Suprapubic skin (tissue), 4 donors: ENCODE data around the gene MRPL57. TPM values are rescaled to one million over a fixed set of nuclear protein-coding genes. Genes with fewer than 3 reads are reported as not detected.
A peak's percentile ranks its signal among the peaks of the same experiment; 100 is the strongest.
"Not testable (repeated sequence)": the region's sequence is repeated elsewhere in the genome, so short reads cannot be mapped to it uniquely, and the experiment has no call there.

Experiments used
- DNase-seq, 2 donors: peaks; one replicate each; pipeline ENCODE4 v3.0.0-alpha.2; 2019; ENCODE audit warnings: low spot score in 2 of 2
- H3K27ac ChIP-seq: fragments of 200-600 bp; sonication (generic); one replicate; pipeline ENCODE4 v1.5.1; 2019
- H3K27me3 ChIP-seq: fragments of 200-600 bp; sonication (generic); one replicate; pipeline ENCODE4 v1.5.1; 2019
- H3K36me3 ChIP-seq: fragments of 200-600 bp; sonication (generic); one replicate; pipeline ENCODE4 v1.5.1; 2019
- H3K4me1 ChIP-seq: fragments of 200-600 bp; sonication (generic); one replicate; pipeline ENCODE4 v1.5.1; 2019
- H3K4me3 ChIP-seq: fragments of 200-600 bp; sonication (generic); one replicate; pipeline ENCODE4 v1.5.1; 2019; ENCODE audit warnings: mild to moderate bottlenecking
- H3K9me3 ChIP-seq: fragments of 200-600 bp; sonication (generic); one replicate; pipeline ENCODE4 v1.5.1; 2019
- CTCF ChIP-seq, 2 donors: fragments of 200-600 bp in 1 of 2; fragments of 450-650 bp in 1 of 2; sonication (generic) in 1 of 2; IDR thresholded peaks; one replicate each; pipeline ENCODE4 v1.5.1; 2016 to 2019; ENCODE audit warnings: antibody characterized with exemption in 2 of 2, mild to moderate bottlenecking in 1 of 2, moderate library complexity in 1 of 2
- EP300 ChIP-seq: sonication (generic); formaldehyde crosslinking; IDR thresholded peaks from one replicate; pipeline ENCODE4 v1.6.1; 2017; ENCODE audit warnings: antibody characterized with exemption
- POLR2A ChIP-seq, 2 donors: fragments of 450-650 bp; IDR thresholded peaks; one replicate each; pipeline ENCODE4 v1.6.1; 2017; ENCODE audit warnings: antibody characterized with exemption in 2 of 2, mild to moderate bottlenecking in 2 of 2, moderate library complexity in 2 of 2
- POLR2AphosphoS5 ChIP-seq, 3 donors: sonication (generic); formaldehyde crosslinking; IDR thresholded peaks; one replicate each; pipeline ENCODE4 v1.6.1; 2017; ENCODE audit warnings: antibody characterized with exemption in 3 of 3
- WGBS: methylation state at CpG from one replicate; pipeline ENCODE4 v1.1.5; 2018; 5-methylcytosine and 5-hydroxymethylcytosine counted together
- total RNA-seq, 4 donors: library from RNA; depleted of rRNA; stranded (reverse); fragments of >200 nt; gene quantifications; one replicate each; pipeline ENCODE4 v1.1.0, GENCODE V29; 2016

Gene MRPL57
- total RNA-seq, 4 donors from 2014 or later = 17.0 to 29.1 (median 24.6) TPM

DNA sequence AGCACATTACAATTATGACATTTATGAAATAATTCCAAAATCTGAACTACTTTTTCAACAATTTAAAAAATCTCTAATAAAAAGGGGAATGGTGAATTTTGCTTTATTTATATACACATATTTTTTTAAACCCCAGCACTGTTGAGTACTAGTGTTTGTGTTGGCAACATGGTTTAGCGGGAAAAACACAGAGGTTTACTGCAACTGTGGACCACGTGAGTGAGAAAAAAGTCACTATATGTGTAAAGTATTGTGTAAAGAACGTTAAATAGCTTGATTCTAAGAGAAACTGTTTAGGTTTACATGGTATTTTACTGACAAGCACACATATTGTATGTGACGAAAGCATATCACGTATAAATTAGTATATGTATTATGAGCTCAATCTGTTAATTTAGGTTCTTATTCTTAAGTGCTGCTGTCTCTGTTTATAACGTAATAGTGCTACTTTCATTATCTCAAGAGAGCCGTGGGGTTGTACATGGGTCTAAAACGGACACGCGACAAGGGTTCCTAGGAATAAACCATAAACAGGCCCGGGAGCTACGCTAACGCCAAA is 723 bp upstream of the MRPL57 start:
- Histone ChIP-seq H3K36me3 (no peaks in the 10 kb centered on the region), H3K27me3 (no peaks in the 10 kb centered on the region), H3K27ac (peak overlapping the region; percentile 97), H3K4me1 (peaks cover 17% of the 10 kb centered on the region), H3K9me3 (no peaks in the 10 kb centered on the region), H3K4me3 (peak overlapping the region; percentile 71)
- under 1% methylated on average over 10 of the region's 13 CpGs for WGBS
- DNase-seq = no peak
- TF ChIP-seq CTCF (IDR thresholded peaks at IDR 0.05) = no peak
- no peak for TF ChIP-seq EP300
- no peak for TF ChIP-seq POLR2A (IDR thresholded peaks at IDR 0.05)
- no peak for TF ChIP-seq POLR2AphosphoS5 (IDR thresholded peaks at IDR 0.05)

DNA sequence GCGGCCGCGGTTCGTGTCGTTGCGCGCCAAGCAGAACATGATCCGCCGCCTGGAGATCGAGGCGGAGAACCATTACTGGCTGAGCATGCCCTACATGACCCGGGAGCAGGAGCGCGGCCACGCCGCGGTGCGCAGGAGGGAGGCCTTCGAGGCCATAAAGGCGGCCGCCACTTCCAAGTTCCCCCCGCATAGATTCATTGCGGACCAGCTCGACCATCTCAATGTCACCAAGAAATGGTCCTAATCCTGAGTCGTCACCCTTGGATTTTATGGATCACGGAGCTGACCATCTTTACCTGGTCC is 475 bp downstream of the MRPL57 start:
- Histone ChIP-seq H3K27me3 (no peaks in the 10 kb centered on the region), H3K27ac (peak overlapping the region; percentile 97), H3K4me3 (peak overlapping the region; percentile 71), H3K9me3 (no peaks in the 10 kb centered on the region), H3K4me1 (peaks cover 17% of the 10 kb centered on the region), H3K36me3 (no peaks in the 10 kb centered on the region)
- TF ChIP-seq POLR2A (IDR thresholded peaks at IDR 0.05) (no peak), POLR2AphosphoS5 (IDR thresholded peaks at IDR 0.05) (no peak), CTCF (IDR thresholded peaks at IDR 0.05) (no peak), EP300 (no peak)
- no peak for DNase-seq
- WGBS = 2% methylated on average over 14 of the region's 26 CpGs

DNA sequence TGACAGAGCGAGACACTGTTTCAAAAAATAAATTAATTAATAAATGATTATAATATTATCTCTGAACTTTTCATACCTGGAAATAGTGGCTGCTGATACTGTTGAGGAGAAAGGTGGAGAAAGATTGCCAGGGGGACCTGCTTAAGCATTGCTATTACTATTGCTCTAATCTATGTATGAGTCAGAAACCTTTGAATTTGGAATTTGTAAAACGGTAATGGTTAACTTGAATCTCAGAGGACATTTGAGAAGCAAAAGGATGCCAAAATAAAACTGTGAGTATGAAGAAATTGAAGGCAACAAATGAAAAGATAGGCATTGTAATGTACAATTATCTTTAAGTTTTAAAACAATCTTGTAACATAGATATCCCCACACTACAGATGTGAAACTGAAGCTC is 5.2 kb downstream of the MRPL57 start:
- Histone ChIP-seq H3K4me1 (peaks cover 10% of the 10 kb centered on the region), H3K4me3 (no peak overlapping the region), H3K36me3 (no peaks in the 10 kb centered on the region), H3K27me3 (no peaks in the 10 kb centered on the region), H3K9me3 (no peaks in the 10 kb centered on the region), H3K27ac (no peak overlapping the region)
- no peak for TF ChIP-seq EP300
- TF ChIP-seq POLR2AphosphoS5 (IDR thresholded peaks at IDR 0.05) = no peak
- TF ChIP-seq POLR2A (IDR thresholded peaks at IDR 0.05) = no peak
- 91% methylated on average over 2 of the region's 2 CpGs for WGBS
- no peak for DNase-seq

- not testable (repeated sequence) for H3K27me3 ChIP-seq, H3K4me3 ChIP-seq, H3K36me3 ChIP-seq, DNase-seq, H3K9me3 ChIP-seq, H3K4me1 ChIP-seq, H3K27ac ChIP-seq
- no CpG with 5 or more reads among the region's 35 CpGs for WGBS
Observed at GRCh38 chr13:21186410-21186809, 10.0 kb downstream of the MRPL57 start.

- not testable (repeated sequence) for H3K4me1 ChIP-seq, H3K9me3 ChIP-seq, H3K27ac ChIP-seq, H3K27me3 ChIP-seq, H3K36me3 ChIP-seq, DNase-seq, H3K4me3 ChIP-seq
- 66% methylated on average over 2 of the region's 2 CpGs for WGBS
Observed at GRCh38 chr13:21194756-21195155, 18.3 kb downstream of the MRPL57 start.

GRCh38 chr13:21197606-21198225 is 21.3 kb downstream of the MRPL57 start:
- 78% methylated on average over 9 of the region's 9 CpGs for WGBS
- H3K27me3 ChIP-seq, H3K27ac ChIP-seq, H3K36me3 ChIP-seq, H3K4me3 ChIP-seq, H3K9me3 ChIP-seq, H3K4me1 ChIP-seq, DNase-seq: not testable (repeated sequence)

GRCh38 chr13:21198391-21198790 is 21.9 kb downstream of the MRPL57 start:
- H3K9me3 ChIP-seq, H3K27ac ChIP-seq, H3K27me3 ChIP-seq, H3K4me1 ChIP-seq, H3K4me3 ChIP-seq, H3K36me3 ChIP-seq, DNase-seq: not testable (repeated sequence)
- no CpG with 5 or more reads among the region's 4 CpGs for WGBS

DNA sequence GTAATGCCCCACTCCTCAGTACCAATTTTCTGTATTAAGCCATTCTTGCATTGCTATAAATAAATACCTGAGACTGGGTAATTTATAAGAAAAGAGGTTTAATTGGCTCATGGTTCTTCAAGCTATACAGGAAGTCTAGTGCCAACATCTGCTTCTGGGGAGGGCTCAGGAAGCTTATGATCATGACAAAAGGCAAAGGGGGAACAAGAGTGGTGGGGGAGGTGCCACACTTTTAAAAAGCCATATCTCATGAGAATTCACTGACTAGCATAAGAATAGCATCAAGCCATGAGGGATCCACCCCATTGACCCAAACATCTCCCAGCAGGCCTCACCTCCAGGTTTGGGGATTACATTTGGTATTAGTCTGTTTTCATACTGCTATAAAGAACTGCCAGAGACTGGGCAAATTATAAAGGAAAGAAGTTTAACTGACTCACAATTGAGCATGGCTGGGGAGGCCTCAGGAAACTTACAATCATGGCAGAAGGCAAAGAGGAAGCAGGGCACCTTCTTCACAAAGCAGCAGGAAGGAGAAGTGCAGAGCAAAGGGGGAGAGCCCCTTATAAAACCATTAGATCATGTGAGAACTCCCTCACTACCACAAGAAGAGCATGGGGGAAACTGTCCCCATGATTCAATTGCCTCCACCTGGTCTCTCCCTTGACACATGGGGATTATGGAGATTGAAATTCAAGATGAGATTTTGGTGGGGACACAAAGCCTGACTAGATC is 25.2 kb downstream of the MRPL57 start:
- H3K27ac ChIP-seq, DNase-seq, H3K36me3 ChIP-seq, H3K9me3 ChIP-seq, H3K4me1 ChIP-seq, H3K4me3 ChIP-seq, H3K27me3 ChIP-seq: not testable (repeated sequence)
